K562 (cell line): ENCODE results near the gene TALDO1. TPM values are rescaled to one million over a fixed set of nuclear protein-coding genes. Genes with fewer than 3 reads are reported as not detected.

Experiments
- CHAMP1 ChIP-seq: fragments of 450-650 bp; IDR thresholded peaks from 2 replicates; pipeline ENCODE4 v1.6.1; 2016; ENCODE audit warnings: mild to moderate bottlenecking
- HNRNPL ChIP-seq: fragments of 200-400 bp; formaldehyde crosslinking; IDR thresholded peaks from 2 replicates; pipeline ENCODE4 v1.6.1; 2017; ENCODE audit warnings: low read depth, mild to moderate bottlenecking, low read length
- PHF20 ChIP-seq: fragments of 450-650 bp; IDR thresholded peaks from 2 replicates; pipeline ENCODE4 v1.6.1; 2018; ENCODE audit not compliant: partially characterized antibody
- POLR2G ChIP-seq: fragments of 200-400 bp; formaldehyde crosslinking; IDR thresholded peaks from 2 replicates; pipeline ENCODE4 v1.6.1; 2017; ENCODE audit warnings: low read depth, mild to moderate bottlenecking, antibody characterized with exemption, low read length, moderate library complexity
- SOX6 ChIP-seq: fragments of 450-650 bp; IDR thresholded peaks from 2 replicates; pipeline ENCODE4 v1.6.1; 2014; ENCODE audit warnings: mild to moderate bottlenecking
- polyA plus RNA-seq, 8 experiments: library from polyadenylated mRNA; depleted of rRNA in 4 of 8; stranded (reverse) in 5 of 8; unstranded in 3 of 8; fragments of >200 nt; fragmentation: Nextera tagmentation in 2 of 8; fragmentation: Illumina TruSeq in 1 of 8; extraction: Ambion mirVana in 2 of 8; extraction: Trizol in 1 of 8; gene quantifications; 2 replicates each; pipeline versions ENCODE4 v1.2.1 to v1.2.3, GENCODE V29; 2011 to 2014; ENCODE audit warnings: inconsistent platforms in 1 of 8, missing spikeins in 1 of 8
- total RNA-seq, 7 experiments: library from RNA; depleted of rRNA in 6 of 7; stranded (reverse); fragments of >200 nt in 6 of 7; fragmentation: Illumina TruSeq in 2 of 7; extraction: Trizol in 2 of 7; gene quantifications; 2 replicates each; pipeline versions ENCODE4 v1.2.1 to v1.2.3, GENCODE V29; 2011 to 2021; ENCODE audit warnings: low replicate concordance in 1 of 7
- TF ChIP-seq, protein P1 (sequence below): fragments of 250-450 bp; sonication (Bioruptor Pico); IDR thresholded peaks from 2 replicates; pipeline ENCODE4 v1.9.0; 2021; ENCODE audit warnings: mild to moderate bottlenecking, inconsistent platforms
- TF ChIP-seq, protein P2 (sequence below): sonication (generic); formaldehyde crosslinking; IDR thresholded peaks from 2 replicates; pipeline ENCODE4 v1.8.1; 2023; ENCODE audit warnings: mild to moderate bottlenecking, missing genetic modification reagents
- TF ChIP-seq, protein P3 (sequence below): fragments of 450-650 bp; formaldehyde crosslinking; IDR thresholded peaks from 2 replicates; pipeline ENCODE4 v1.4.0; 2022; ENCODE audit warnings: missing genetic modification characterization
- TF ChIP-seq, protein P4 (sequence below): sonication (generic); formaldehyde crosslinking; IDR thresholded peaks from 2 replicates; pipeline ENCODE4 v1.8.0; 2023; ENCODE audit warnings: missing genetic modification reagents, mild to moderate bottlenecking, borderline replicate concordance

TALDO1 gene
- total and polyA plus RNA-seq, 9 of the 15 experiments (the other 6 are each of a cell fraction or from before 2014, with no cell fraction given): 260 to 541 (median 441) TPM

GRCh38 chr11:777288-778255 lies 30.3 kb downstream of the TALDO1 start, which contains the start of gene GATD1 (continued):
- TF ChIP-seq, protein P1, sequence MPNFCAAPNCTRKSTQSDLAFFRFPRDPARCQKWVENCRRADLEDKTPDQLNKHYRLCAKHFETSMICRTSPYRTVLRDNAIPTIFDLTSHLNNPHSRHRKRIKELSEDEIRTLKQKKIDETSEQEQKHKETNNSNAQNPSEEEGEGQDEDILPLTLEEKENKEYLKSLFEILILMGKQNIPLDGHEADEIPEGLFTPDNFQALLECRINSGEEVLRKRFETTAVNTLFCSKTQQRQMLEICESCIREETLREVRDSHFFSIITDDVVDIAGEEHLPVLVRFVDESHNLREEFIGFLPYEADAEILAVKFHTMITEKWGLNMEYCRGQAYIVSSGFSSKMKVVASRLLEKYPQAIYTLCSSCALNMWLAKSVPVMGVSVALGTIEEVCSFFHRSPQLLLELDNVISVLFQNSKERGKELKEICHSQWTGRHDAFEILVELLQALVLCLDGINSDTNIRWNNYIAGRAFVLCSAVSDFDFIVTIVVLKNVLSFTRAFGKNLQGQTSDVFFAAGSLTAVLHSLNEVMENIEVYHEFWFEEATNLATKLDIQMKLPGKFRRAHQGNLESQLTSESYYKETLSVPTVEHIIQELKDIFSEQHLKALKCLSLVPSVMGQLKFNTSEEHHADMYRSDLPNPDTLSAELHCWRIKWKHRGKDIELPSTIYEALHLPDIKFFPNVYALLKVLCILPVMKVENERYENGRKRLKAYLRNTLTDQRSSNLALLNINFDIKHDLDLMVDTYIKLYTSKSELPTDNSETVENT (CRISPR knock-in tag): peak; percentile 87
- TF ChIP-seq, protein P2, sequence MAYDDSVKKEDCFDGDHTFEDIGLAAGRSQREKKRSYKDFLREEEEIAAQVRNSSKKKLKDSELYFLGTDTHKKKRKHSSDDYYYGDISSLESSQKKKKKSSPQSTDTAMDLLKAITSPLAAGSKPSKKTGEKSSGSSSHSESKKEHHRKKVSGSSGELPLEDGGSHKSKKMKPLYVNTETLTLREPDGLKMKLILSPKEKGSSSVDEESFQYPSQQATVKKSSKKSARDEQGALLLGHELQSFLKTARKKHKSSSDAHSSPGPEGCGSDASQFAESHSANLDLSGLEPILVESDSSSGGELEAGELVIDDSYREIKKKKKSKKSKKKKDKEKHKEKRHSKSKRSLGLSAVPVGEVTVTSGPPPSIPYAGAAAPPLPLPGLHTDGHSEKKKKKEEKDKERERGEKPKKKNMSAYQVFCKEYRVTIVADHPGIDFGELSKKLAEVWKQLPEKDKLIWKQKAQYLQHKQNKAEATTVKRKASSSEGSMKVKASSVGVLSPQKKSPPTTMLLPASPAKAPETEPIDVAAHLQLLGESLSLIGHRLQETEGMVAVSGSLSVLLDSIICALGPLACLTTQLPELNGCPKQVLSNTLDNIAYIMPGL (CRISPR knock-in tag): peak; percentile 1; the same call in 1 of the 2 replicates
- TF ChIP-seq POLR2G (peak; percentile 89), SOX6 (no peak), CHAMP1 (no peak), HNRNPL (0 out of 2 replicates have a peak, but pooled peaks have one; percentile 41), PHF20 (peak; percentile 38)
- TF ChIP-seq, protein P3, sequence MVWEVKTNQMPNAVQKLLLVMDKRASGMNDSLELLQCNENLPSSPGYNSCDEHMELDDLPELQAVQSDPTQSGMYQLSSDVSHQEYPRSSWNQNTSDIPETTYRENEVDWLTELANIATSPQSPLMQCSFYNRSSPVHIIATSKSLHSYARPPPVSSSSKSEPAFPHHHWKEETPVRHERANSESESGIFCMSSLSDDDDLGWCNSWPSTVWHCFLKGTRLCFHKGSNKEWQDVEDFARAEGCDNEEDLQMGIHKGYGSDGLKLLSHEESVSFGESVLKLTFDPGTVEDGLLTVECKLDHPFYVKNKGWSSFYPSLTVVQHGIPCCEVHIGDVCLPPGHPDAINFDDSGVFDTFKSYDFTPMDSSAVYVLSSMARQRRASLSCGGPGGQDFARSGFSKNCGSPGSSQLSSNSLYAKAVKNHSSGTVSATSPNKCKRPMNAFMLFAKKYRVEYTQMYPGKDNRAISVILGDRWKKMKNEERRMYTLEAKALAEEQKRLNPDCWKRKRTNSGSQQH (CRISPR knock-in tag): no peak
- TF ChIP-seq, protein P4, sequence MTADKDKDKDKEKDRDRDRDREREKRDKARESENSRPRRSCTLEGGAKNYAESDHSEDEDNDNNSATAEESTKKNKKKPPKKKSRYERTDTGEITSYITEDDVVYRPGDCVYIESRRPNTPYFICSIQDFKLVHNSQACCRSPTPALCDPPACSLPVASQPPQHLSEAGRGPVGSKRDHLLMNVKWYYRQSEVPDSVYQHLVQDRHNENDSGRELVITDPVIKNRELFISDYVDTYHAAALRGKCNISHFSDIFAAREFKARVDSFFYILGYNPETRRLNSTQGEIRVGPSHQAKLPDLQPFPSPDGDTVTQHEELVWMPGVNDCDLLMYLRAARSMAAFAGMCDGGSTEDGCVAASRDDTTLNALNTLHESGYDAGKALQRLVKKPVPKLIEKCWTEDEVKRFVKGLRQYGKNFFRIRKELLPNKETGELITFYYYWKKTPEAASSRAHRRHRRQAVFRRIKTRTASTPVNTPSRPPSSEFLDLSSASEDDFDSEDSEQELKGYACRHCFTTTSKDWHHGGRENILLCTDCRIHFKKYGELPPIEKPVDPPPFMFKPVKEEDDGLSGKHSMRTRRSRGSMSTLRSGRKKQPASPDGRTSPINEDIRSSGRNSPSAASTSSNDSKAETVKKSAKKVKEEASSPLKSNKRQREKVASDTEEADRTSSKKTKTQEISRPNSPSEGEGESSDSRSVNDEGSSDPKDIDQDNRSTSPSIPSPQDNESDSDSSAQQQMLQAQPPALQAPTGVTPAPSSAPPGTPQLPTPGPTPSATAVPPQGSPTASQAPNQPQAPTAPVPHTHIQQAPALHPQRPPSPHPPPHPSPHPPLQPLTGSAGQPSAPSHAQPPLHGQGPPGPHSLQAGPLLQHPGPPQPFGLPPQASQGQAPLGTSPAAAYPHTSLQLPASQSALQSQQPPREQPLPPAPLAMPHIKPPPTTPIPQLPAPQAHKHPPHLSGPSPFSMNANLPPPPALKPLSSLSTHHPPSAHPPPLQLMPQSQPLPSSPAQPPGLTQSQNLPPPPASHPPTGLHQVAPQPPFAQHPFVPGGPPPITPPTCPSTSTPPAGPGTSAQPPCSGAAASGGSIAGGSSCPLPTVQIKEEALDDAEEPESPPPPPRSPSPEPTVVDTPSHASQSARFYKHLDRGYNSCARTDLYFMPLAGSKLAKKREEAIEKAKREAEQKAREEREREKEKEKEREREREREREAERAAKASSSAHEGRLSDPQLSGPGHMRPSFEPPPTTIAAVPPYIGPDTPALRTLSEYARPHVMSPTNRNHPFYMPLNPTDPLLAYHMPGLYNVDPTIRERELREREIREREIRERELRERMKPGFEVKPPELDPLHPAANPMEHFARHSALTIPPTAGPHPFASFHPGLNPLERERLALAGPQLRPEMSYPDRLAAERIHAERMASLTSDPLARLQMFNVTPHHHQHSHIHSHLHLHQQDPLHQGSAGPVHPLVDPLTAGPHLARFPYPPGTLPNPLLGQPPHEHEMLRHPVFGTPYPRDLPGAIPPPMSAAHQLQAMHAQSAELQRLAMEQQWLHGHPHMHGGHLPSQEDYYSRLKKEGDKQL (CRISPR knock-in tag): no peak
